ENCODE data around the gene MEI1. TPM values are rescaled to one million over a fixed set of nuclear protein-coding genes. Genes with fewer than 3 reads are reported as not detected.

MEI1 gene
- total RNA-seq, 1 donor from 2014 or later = 37.0 TPM

GRCh38 chr22:41681616-41682015, 17.7 kb upstream of the MEI1 start:
- intact Hi-C loops (cut with micrococcal nuclease) = no loop called here

- intact Hi-C loops (cut with micrococcal nuclease) = no loop called here
Observed at GRCh38 chr22:41682033-41682807, 17.1 kb upstream of the MEI1 start.

GRCh38 chr22:41683052-41683451, 16.3 kb upstream of the MEI1 start:
- intact Hi-C loops (cut with micrococcal nuclease) = no loop called here

GRCh38 chr22:41683616-41684015, 15.7 kb upstream of the MEI1 start:
- intact Hi-C loops (cut with micrococcal nuclease) = no loop called here

GRCh38 chr22:41684194-41684593, 15.1 kb upstream of the MEI1 start:
- intact Hi-C loops (cut with micrococcal nuclease) = no loop called here

GRCh38 chr22:41686890-41687289, 12.4 kb upstream of the MEI1 start:
- intact Hi-C loops (cut with micrococcal nuclease) = loop anchor here (5.0 kb wide), 2 partner anchors 115 to 400 kb away; partner anchors contain the start of genes CCDC134 and RANGAP1

- intact Hi-C loops (cut with micrococcal nuclease) = loop anchor here (1.0 to 5.0 kb wide), 5 partner anchors 22 to 401 kb away; partner anchors contain the start of genes CCDC134, DESI1, RANGAP1 and XRCC6
Observed at GRCh38 chr22:41687901-41688364, 11.4 kb upstream of the MEI1 start.

GRCh38 chr22:41688365-41689211, 10.7 kb upstream of the MEI1 start, which contains the start of gene SNU13:
Gene SNU13, minus strand, starts transcription at chr22:41688867. Its CDS starts 71 bp downstream, at chr22:41688796.
- intact Hi-C loops (cut with micrococcal nuclease) = loop anchor here (1.0 to 5.0 kb wide), 5 partner anchors 22 to 401 kb away; partner anchors contain the start of genes CCDC134, DESI1, RANGAP1 and XRCC6

- intact Hi-C loops (cut with micrococcal nuclease) = loop anchor here (10.0 kb wide), 1 partner anchor 394 kb away; no protein-coding TSS in a partner anchor
Observed at GRCh38 chr22:41690476-41690875, 8.8 kb upstream of the MEI1 start.

- intact Hi-C loops (cut with micrococcal nuclease) = loop anchor here (5.0 to 10.0 kb wide), 2 partner anchors 87 to 390 kb away; no protein-coding TSS in a partner anchor
Observed at GRCh38 chr22:41695211-41695610, 4.1 kb upstream of the MEI1 start.

- intact Hi-C loops (cut with micrococcal nuclease) = loop anchor here (1.0 to 10.0 kb wide), 4 partner anchors 86 to 388 kb away; no protein-coding TSS in a partner anchor
Observed at GRCh38 chr22:41696703-41697102, 2.6 kb upstream of the MEI1 start.

- intact Hi-C loops (cut with micrococcal nuclease) = loop anchor here (1.0 to 10.0 kb wide), 4 partner anchors 85 to 388 kb away; no protein-coding TSS in a partner anchor
Observed at GRCh38 chr22:41697126-41697775, 2.1 kb upstream of the MEI1 start.

GRCh38 chr22:41700108-41700364, 733 bp downstream of the MEI1 start:
- intact Hi-C loops (cut with micrococcal nuclease) = no loop called here

GRCh38 chr22:41702763-41703162, 3.5 kb downstream of the MEI1 start:
- intact Hi-C loops (cut with micrococcal nuclease) = no loop called here

- intact Hi-C loops (cut with micrococcal nuclease) = no loop called here
Observed at GRCh38 chr22:41709341-41709740, 10.0 kb downstream of the MEI1 start.

GRCh38 chr22:41713004-41713403, 13.7 kb downstream of the MEI1 start:
- intact Hi-C loops (cut with micrococcal nuclease) = no loop called here

GRCh38 chr22:41722496-41722895, 23.2 kb downstream of the MEI1 start:
- intact Hi-C loops (cut with micrococcal nuclease) = no loop called here

GRCh38 chr22:41725510-41726110, 26.3 kb downstream of the MEI1 start:
- intact Hi-C loops (cut with micrococcal nuclease) = no loop called here

GRCh38 chr22:41731609-41732008, 32.3 kb downstream of the MEI1 start:
- intact Hi-C loops (cut with micrococcal nuclease) = no loop called here

GRCh38 chr22:41732096-41732772, 32.9 kb downstream of the MEI1 start:
- intact Hi-C loops (cut with micrococcal nuclease) = no loop called here

All from T-helper 2 cell treated with Interferon-gamma antibody and Interleukin-4, amounts not matched to agents 100 ng/mL and 5 ng/mL, for 36 hours (primary cell).